ENCODE measurements around the gene CGN. TPM values are rescaled to one million over a fixed set of nuclear protein-coding genes. Genes with fewer than 3 reads are reported as not detected.

The CGN gene
- total and polyA plus RNA-seq, 2 experiments from 2014 or later = 11.8 to 37.0 TPM

GRCh38 chr1:151563376-151563775, 52.2 kb downstream of the CGN start:
- H3K27ac Mint-ChIP-seq = no peak overlapping the region
- H3K4me1 Mint-ChIP-seq = peaks cover 9% of the 10 kb centered on the region
- peaks cover 10% of the 10 kb centered on the region for H4K20me1 ChIP-seq (replicated peaks; ENCODE audit: insufficient read depth)
- no peaks in the 10 kb centered on the region for H3K36me3 Mint-ChIP-seq (ENCODE audit: low read depth)
- no peaks in the 10 kb centered on the region for H3K27me3 Mint-ChIP-seq (ENCODE audit: insufficient read depth, low read depth, poor library complexity)
- H3K36me3 ChIP-seq (ENCODE audit: insufficient read depth) = peaks cover 9% of the 10 kb centered on the region; the same call in 1 of the 2 replicates
- H3K27me3 ChIP-seq (ENCODE audit: insufficient read depth) = no peaks in the 10 kb centered on the region
- TF ChIP-seq CREB1 (CRISPR knock-in tag; IDR thresholded peaks at IDR 0.05; ENCODE audit: low read depth) = no peak
- no peak for TF ChIP-seq POLR2AphosphoS5 (IDR thresholded peaks at IDR 0.05; ENCODE audit: low read depth)
- TF ChIP-seq EZH2 (IDR thresholded peaks at IDR 0.05; ENCODE audit: low read depth, unreplicated experiment) = no peak
- no peak for TF ChIP-seq JUNB (IDR thresholded peaks at IDR 0.05; ENCODE audit: unreplicated experiment)
- TF ChIP-seq ETS1 (IDR thresholded peaks at IDR 0.05) = no peak
- TF ChIP-seq STAT1 (IDR thresholded peaks at IDR 0.05; ENCODE audit: unreplicated experiment) = no peak
- TF ChIP-seq NANOG (IDR thresholded peaks at IDR 0.05; ENCODE audit: borderline replicate concordance) = no peak
- TF ChIP-seq CTCF (conservative IDR thresholded peaks at IDR 0.05; ENCODE audit: low read depth in 2 of 2) = no peak
- TF ChIP-seq, protein P1, sequence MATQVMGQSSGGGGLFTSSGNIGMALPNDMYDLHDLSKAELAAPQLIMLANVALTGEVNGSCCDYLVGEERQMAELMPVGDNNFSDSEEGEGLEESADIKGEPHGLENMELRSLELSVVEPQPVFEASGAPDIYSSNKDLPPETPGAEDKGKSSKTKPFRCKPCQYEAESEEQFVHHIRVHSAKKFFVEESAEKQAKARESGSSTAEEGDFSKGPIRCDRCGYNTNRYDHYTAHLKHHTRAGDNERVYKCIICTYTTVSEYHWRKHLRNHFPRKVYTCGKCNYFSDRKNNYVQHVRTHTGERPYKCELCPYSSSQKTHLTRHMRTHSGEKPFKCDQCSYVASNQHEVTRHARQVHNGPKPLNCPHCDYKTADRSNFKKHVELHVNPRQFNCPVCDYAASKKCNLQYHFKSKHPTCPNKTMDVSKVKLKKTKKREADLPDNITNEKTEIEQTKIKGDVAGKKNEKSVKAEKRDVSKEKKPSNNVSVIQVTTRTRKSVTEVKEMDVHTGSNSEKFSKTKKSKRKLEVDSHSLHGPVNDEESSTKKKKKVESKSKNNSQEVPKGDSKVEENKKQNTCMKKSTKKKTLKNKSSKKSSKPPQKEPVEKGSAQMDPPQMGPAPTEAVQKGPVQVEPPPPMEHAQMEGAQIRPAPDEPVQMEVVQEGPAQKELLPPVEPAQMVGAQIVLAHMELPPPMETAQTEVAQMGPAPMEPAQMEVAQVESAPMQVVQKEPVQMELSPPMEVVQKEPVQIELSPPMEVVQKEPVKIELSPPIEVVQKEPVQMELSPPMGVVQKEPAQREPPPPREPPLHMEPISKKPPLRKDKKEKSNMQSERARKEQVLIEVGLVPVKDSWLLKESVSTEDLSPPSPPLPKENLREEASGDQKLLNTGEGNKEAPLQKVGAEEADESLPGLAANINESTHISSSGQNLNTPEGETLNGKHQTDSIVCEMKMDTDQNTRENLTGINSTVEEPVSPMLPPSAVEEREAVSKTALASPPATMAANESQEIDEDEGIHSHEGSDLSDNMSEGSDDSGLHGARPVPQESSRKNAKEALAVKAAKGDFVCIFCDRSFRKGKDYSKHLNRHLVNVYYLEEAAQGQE (IDR thresholded peaks at IDR 0.05; ENCODE audit: unreplicated experiment) = no peak
- no peak for TF ChIP-seq ZNF114 (CRISPR knock-in tag; IDR thresholded peaks at IDR 0.05)
- TF ChIP-seq, protein P2, sequence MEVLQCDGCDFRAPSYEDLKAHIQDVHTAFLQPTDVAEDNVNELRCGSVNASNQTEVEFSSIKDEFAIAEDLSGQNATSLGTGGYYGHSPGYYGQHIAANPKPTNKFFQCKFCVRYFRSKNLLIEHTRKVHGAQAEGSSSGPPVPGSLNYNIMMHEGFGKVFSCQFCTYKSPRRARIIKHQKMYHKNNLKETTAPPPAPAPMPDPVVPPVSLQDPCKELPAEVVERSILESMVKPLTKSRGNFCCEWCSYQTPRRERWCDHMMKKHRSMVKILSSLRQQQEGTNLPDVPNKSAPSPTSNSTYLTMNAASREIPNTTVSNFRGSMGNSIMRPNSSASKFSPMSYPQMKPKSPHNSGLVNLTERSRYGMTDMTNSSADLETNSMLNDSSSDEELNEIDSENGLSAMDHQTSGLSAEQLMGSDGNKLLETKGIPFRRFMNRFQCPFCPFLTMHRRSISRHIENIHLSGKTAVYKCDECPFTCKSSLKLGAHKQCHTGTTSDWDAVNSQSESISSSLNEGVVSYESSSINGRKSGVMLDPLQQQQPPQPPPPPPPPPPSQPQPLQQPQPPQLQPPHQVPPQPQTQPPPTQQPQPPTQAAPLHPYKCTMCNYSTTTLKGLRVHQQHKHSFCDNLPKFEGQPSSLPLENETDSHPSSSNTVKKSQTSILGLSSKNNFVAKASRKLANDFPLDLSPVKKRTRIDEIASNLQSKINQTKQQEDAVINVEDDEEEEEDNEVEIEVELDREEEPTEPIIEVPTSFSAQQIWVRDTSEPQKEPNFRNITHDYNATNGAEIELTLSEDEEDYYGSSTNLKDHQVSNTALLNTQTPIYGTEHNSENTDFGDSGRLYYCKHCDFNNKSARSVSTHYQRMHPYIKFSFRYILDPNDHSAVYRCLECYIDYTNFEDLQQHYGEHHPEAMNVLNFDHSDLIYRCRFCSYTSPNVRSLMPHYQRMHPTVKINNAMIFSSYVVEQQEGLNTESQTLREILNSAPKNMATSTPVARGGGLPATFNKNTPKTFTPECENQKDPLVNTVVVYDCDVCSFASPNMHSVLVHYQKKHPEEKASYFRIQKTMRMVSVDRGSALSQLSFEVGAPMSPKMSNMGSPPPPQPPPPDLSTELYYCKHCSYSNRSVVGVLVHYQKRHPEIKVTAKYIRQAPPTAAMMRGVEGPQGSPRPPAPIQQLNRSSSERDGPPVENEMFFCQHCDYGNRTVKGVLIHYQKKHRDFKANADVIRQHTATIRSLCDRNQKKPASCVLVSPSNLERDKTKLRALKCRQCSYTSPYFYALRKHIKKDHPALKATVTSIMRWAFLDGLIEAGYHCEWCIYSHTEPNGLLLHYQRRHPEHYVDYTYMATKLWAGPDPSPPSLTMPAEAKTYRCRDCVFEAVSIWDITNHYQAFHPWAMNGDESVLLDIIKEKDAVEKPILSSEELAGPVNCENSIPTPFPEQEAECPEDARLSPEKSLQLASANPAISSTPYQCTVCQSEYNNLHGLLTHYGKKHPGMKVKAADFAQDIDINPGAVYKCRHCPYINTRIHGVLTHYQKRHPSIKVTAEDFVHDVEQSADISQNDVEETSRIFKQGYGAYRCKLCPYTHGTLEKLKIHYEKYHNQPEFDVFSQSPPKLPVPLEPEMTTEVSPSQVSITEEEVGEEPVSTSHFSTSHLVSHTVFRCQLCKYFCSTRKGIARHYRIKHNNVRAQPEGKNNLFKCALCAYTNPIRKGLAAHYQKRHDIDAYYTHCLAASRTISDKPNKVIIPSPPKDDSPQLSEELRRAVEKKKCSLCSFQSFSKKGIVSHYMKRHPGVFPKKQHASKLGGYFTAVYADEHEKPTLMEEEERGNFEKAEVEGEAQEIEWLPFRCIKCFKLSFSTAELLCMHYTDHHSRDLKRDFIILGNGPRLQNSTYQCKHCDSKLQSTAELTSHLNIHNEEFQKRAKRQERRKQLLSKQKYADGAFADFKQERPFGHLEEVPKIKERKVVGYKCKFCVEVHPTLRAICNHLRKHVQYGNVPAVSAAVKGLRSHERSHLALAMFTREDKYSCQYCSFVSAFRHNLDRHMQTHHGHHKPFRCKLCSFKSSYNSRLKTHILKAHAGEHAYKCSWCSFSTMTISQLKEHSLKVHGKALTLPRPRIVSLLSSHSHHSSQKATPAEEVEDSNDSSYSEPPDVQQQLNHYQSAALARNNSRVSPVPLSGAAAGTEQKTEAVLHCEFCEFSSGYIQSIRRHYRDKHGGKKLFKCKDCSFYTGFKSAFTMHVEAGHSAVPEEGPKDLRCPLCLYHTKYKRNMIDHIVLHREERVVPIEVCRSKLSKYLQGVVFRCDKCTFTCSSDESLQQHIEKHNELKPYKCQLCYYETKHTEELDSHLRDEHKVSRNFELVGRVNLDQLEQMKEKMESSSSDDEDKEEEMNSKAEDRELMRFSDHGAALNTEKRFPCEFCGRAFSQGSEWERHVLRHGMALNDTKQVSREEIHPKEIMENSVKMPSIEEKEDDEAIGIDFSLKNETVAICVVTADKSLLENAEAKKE (CRISPR knock-in tag; IDR thresholded peaks at IDR 0.05) = no peak
- TF ChIP-seq ZNF331 (CRISPR knock-in tag; IDR thresholded peaks at IDR 0.05; ENCODE audit: low read depth) = no peak
- H3F3A ChIP-seq (replicated peaks; ENCODE audit: low read depth) = no peaks in the 10 kb centered on the region
- H3K9me3 Mint-ChIP-seq = no peaks in the 10 kb centered on the region
- peaks cover 5% of the 10 kb centered on the region; the same call in 1 of the 2 replicates for H3K4me1 ChIP-seq (ENCODE audit: insufficient read depth)
- no peaks in the 10 kb centered on the region for H3K9me2 ChIP-seq (ENCODE audit: insufficient read depth)
- ATAC-seq (no peak), DNase-seq (ENCODE audit: low spot score) (no peak)
- no peak overlapping the region for H3K4me3 Mint-ChIP-seq
- no peak overlapping the region for H2AFZ ChIP-seq
- H3K4me2 ChIP-seq = no peak overlapping the region
- no peaks in the 10 kb centered on the region; the same call in none of the 2 replicates for H3K79me2 ChIP-seq (replicated peaks; ENCODE audit: insufficient read depth)
- no peak overlapping the region for H3K4me3 ChIP-seq
- H3K27ac ChIP-seq (ENCODE audit: low read depth) = no peak overlapping the region

Data from GM23338 (cell line).